Activated T-cell treated with anti-CD3 and anti-CD28 coated beads, Interleukin-2, amount 50 U/mL, for 1 hour (primary cell): ENCODE measurements around the gene AGPAT3.

Experiments
- DNase-seq: peaks from one replicate; pipeline ENCODE4 v3.0.0-alpha.2; 2020

The AGPAT3 gene

GRCh38 chr21:43939443-43940328 lies 74.7 kb downstream of the AGPAT3 start:
- no peak for DNase-seq

GRCh38 chr21:43940329-43941050 lies 75.5 kb downstream of the AGPAT3 start:
- DNase-seq, result no peak

GRCh38 chr21:43942201-43942600 lies 77.2 kb downstream of the AGPAT3 start:
- DNase-seq, result no peak

- DNase-seq, result no peak
Observed at GRCh38 chr21:43942621-43943020, 77.6 kb downstream of the AGPAT3 start.

- DNase-seq, result no peak
Observed at GRCh38 chr21:43943512-43944077, 78.6 kb downstream of the AGPAT3 start.

- DNase-seq, result no peak
Observed at GRCh38 chr21:43944078-43944633, 79.1 kb downstream of the AGPAT3 start.

GRCh38 chr21:43944757-43945156 lies 79.7 kb downstream of the AGPAT3 start:
- DNase-seq, result no peak

GRCh38 chr21:43948740-43949498 lies 83.9 kb downstream of the AGPAT3 start:
- no peak for DNase-seq

- no peak for DNase-seq
Observed at GRCh38 chr21:43949499-43950208, 84.6 kb downstream of the AGPAT3 start.

- no peak for DNase-seq
Observed at GRCh38 chr21:43950481-43950880, 85.5 kb downstream of the AGPAT3 start.

- no peak for DNase-seq
Observed at GRCh38 chr21:43950936-43951335, 85.9 kb downstream of the AGPAT3 start.

- DNase-seq, result no peak
Observed at GRCh38 chr21:43951911-43952703, 87.1 kb downstream of the AGPAT3 start.

- DNase-seq, result no peak
Observed at GRCh38 chr21:43953021-43953420, 88.0 kb downstream of the AGPAT3 start.

GRCh38 chr21:43954042-43954441 lies 89.0 kb downstream of the AGPAT3 start:
- DNase-seq, result no peak

- DNase-seq, result no peak
Observed at GRCh38 chr21:43954896-43955295, 89.9 kb downstream of the AGPAT3 start.

- DNase-seq, result no peak
Observed at GRCh38 chr21:43956019-43956669, 91.1 kb downstream of the AGPAT3 start.

GRCh38 chr21:43956670-43957035 lies 91.6 kb downstream of the AGPAT3 start:
- DNase-seq, result no peak

- no peak for DNase-seq
Observed at GRCh38 chr21:43957128-43957571, 92.1 kb downstream of the AGPAT3 start.

GRCh38 chr21:43957611-43958362 lies 92.8 kb downstream of the AGPAT3 start:
- no peak for DNase-seq
